Fibroblast of the aortic adventitia (primary cell): ENCODE results near the gene ZNF593. TPM values are rescaled to one million over a fixed set of nuclear protein-coding genes. Genes with fewer than 3 reads are reported as not detected.

ENCODE experiments used
- DNase-seq: peaks from one replicate; pipeline ENCODE4 v3.0.0-alpha.2; 2010; ENCODE audit warnings: low read depth
- H3K4me3 ChIP-seq: 2 replicates; pipeline ENCODE4 v1.5.1; 2011; ENCODE audit warnings: low read depth, mild to moderate bottlenecking, control low read depth, low read length, moderate library complexity
- total RNA-seq: library from RNA; depleted of rRNA; stranded (reverse); fragments of >200 nt; gene quantifications from 2 replicates; pipeline ENCODE4 v1.2.3, GENCODE V29; 2012; ENCODE audit warnings: low replicate concordance
- TF ChIP-seq, protein P1 (sequence below): IDR thresholded peaks from 2 replicates; pipeline ENCODE4 v1.5.1; 2011; ENCODE audit warnings: mild to moderate bottlenecking, low read length, control low read depth, inconsistent platforms; ENCODE audit not compliant: insufficient read depth

The ZNF593 gene
- total RNA-seq, 1 donor: 19.4 TPM

DNA sequence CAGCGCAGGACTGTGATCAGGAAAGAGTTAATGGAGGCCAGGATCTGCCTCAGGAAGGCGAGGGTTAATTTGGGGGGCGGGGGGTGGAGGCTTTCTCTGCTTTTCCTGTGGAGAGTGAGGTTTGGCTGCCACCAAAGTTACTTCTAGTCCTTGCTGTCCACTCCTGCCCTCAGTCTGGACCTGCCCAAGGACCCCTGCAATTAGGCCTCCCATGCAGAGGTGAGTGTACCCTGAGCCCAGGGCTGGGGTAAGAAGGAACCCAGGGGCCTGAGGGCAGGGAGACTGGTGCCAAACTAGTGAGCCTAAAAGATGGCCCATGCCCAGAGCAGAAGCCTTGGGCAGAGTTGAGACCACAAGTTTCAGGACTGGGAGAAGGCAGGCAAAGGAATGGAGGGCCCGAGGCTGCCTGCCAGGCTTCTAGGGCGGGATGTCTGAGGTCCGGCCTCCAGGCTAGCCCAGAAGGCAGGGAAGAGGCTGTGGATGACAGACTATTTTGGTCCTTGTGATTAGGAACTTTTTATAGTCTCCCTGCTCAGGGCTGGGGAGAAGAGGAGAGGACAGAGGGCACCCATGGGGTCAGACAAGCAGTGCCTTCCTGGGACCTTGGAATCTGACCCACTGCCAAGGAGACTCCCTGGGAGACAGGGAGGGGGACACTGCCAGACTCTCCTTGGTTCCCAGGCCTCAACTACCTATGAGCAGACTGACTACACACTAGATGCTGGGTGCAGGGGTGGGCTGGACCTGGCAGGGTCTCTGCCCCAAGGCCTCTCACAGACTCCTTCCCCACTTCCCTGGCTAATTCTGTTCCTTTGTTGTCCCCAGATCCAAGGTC is 10.6 kb upstream of the ZNF593 start, which contains the start of gene FAM110D:
TSS of gene FAM110D (plus strand) at position 172 of the 835 bp plus-strand sequence. CDS start 2,213 bp downstream, outside the sequence.
- TF ChIP-seq, protein P1, sequence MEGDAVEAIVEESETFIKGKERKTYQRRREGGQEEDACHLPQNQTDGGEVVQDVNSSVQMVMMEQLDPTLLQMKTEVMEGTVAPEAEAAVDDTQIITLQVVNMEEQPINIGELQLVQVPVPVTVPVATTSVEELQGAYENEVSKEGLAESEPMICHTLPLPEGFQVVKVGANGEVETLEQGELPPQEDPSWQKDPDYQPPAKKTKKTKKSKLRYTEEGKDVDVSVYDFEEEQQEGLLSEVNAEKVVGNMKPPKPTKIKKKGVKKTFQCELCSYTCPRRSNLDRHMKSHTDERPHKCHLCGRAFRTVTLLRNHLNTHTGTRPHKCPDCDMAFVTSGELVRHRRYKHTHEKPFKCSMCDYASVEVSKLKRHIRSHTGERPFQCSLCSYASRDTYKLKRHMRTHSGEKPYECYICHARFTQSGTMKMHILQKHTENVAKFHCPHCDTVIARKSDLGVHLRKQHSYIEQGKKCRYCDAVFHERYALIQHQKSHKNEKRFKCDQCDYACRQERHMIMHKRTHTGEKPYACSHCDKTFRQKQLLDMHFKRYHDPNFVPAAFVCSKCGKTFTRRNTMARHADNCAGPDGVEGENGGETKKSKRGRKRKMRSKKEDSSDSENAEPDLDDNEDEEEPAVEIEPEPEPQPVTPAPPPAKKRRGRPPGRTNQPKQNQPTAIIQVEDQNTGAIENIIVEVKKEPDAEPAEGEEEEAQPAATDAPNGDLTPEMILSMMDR: no peak
- no peak for DNase-seq
- no peak within 1 kb of the TSS for H3K4me3 ChIP-seq

DNA sequence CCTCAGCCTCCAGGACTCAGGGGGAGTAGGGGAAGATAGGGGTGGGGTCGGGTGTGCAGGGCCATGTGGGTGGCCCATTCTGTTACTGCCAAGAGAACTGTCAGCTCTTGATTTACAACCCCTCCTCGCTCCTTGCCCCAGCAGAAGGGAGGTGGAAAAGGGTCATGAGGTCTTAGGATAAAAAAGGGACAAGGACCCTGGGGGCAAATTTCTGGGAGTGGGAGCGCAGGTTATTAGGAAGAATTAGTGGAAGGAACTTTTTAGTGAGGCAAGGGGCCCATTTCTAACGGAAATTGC is 10.0 kb upstream of the ZNF593 start:
- DNase-seq: no peak
- no peak overlapping the region for H3K4me3 ChIP-seq
- TF ChIP-seq, protein P1: no peak

DNA sequence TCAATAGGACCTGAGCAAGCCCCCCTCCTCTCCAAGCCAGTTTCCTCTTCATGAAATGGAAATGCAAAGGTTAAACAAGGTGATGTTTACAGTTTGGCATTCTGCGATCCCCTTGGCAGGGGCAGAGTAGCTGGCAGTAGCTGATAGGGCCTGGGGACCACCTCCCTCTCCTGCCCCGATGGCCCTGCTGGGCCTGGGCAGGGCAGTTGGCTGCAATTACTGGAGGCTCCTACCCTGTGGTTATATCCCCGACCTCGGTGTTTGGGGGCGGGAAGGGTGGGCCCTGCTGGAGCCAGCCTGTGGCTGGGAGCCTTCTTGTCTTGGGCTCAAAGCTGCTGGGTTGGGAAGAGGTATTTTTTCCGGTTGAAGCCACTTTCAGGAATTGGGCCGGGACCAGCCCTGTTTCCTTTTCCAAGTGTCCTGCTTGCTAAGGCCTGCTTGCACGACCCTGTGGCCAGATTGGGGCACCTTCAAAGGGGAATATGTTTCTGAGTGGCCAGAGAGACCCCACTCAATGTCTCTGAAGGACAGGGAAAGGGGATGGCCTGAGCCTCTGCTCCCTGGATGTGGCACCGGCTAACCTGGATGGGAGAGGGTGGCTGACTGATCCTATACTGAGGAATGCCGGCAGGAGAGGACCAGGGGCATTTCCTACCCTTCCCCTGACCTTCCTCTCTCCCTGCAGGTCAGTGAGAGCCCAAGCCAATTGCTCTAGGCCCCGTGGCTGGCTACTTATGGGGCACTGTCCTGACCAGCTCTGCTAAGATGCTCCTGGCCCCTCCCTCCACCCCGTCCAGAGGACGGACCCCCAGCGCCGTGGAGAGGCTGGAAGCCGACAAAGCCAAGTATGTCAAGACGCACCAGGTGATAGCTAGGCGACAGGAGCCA is 8.9 kb upstream of the ZNF593 start:
- H3K4me3 ChIP-seq: no peak overlapping the region
- DNase-seq: no peak

DNA sequence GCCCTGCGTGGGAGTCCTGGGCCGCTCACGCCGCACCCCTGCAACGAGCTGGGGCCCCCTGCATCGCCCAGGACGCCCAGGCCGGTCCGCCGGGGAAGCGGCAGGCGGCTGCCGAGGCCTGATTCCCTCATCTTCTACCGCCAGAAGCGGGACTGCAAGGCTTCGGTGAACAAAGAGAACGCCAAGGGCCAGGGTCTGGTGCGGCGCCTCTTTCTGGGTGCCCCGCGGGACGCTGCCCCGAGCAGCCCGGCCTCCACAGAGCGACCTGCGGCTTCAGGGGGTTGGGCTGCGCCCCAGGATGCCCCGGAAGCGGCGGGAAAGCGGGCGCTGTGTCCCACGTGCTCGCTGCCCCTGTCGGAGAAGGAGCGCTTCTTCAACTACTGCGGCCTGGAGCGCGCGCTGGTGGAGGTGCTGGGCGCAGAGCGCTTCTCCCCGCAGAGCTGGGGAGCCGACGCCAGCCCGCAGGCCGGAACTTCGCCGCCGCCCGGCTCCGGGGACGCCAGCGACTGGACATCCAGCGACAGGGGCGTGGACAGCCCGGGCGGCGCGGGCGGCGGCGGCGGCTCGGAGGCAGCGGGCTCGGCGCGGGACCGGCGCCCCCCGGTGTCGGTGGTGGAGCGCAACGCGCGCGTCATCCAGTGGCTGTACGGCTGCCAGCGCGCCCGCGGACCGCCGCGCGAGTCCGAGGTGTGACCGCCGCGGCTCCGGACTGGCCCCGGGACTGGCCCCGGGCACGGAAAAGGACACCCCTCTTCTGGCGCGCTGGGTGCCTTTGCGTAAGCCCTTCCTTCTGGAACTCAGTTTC is 8.1 kb upstream of the ZNF593 start:
- H3K4me3 ChIP-seq: peak overlapping the region; percentile 53
- TF ChIP-seq, protein P1: no peak
- DNase-seq: peak; percentile 30

More for the DNA sequence above, 8.9 kb upstream of the ZNF593 start:
- TF ChIP-seq, protein P1: no peak

DNA sequence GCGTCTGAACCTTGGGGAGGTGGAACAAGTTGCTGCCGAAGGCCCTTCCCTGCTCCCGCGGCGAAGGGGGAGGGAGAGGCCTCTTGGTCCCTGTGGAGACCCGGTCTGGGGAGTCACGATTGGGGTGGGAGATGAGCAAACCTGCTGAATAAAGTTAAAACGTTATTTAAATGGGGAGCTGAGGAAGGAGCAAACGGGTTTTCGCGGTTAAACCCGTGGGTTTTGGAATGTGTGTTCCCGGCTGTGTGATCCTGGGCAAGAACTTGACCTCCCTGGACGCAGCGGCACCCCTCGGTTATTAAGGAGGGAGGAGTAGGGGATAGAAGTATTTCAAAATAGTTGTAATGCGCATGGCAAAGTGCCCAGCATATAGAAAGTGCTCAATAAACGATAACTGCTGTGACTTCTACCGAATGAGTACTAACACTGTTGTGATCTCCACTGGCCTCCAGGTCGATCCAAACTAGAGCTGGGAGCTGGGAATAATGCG is 7.4 kb upstream of the ZNF593 start:
- TF ChIP-seq, protein P1: no peak
- H3K4me3 ChIP-seq: peak overlapping the region; percentile 53
- no peak for DNase-seq

DNA sequence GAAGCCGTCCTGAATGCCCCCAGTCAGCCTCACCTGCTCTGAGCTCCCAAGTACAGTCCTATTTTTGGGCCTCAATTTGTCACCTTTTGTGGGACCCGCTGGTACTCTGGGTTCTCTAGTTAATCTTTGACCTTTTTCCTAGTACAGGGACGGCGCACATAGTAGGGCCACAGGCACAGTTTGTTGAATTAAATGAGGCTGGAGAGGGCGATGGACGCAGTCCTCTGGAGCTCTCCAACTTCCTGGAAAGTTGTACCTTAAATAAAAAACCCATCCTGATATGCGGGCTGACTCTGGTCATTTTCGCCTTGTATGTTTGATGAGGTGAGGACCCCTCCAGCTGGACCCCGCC is 6.0 kb upstream of the ZNF593 start:
- no peak for DNase-seq

More for the DNA sequence above, 6.0 kb upstream of the ZNF593 start:
- peak overlapping the region; percentile 49 for H3K4me3 ChIP-seq
- TF ChIP-seq, protein P1: no peak
